GM18519 (cell line): ENCODE measurements around the gene SCT.

Source experiments
- ATAC-seq: cut with Tn5 transposase; IDR thresholded peaks from one replicate; pipeline ENCODE4 v1.9.1; 2021; ENCODE audit warnings: mild to moderate bottlenecking, moderate library complexity; ENCODE audit not compliant: unreplicated experiment, low FRiP score

SCT gene

GRCh38 chr11:612201-612960 is 14.6 kb downstream of the SCT start:
- no peak for ATAC-seq

- ATAC-seq = no peak
Observed at GRCh38 chr11:611001-611996, 15.7 kb downstream of the SCT start.

- ATAC-seq = no peak
Observed at GRCh38 chr11:610146-610801, 16.7 kb downstream of the SCT start.

DNA sequence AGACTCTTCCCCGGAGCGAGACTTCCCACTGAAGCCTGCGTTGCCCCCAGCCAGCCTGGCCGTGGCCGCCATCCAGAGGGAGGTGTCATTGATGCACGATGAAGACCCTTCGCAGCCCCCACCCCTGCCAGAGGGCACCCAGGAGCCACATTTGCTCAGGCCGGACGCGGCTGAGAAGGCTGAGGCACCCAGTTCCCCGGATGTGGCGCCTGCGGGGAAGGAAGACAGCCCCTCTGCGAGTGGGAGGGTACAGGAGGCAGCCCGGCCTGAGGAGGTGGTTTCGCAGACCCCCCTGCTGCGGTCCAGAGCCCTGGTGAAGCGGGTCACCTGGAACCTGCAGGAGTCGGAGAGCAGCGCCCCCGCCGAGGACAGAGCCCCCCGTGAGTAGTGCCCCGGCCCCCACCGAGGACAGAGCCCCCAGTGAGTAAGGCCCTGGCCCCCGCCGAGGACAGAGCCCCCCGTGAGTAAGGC is 17.6 kb downstream of the SCT start:
- ATAC-seq = no peak

GRCh38 chr11:608791-609251 is 18.2 kb downstream of the SCT start:
- no peak for ATAC-seq

DNA sequence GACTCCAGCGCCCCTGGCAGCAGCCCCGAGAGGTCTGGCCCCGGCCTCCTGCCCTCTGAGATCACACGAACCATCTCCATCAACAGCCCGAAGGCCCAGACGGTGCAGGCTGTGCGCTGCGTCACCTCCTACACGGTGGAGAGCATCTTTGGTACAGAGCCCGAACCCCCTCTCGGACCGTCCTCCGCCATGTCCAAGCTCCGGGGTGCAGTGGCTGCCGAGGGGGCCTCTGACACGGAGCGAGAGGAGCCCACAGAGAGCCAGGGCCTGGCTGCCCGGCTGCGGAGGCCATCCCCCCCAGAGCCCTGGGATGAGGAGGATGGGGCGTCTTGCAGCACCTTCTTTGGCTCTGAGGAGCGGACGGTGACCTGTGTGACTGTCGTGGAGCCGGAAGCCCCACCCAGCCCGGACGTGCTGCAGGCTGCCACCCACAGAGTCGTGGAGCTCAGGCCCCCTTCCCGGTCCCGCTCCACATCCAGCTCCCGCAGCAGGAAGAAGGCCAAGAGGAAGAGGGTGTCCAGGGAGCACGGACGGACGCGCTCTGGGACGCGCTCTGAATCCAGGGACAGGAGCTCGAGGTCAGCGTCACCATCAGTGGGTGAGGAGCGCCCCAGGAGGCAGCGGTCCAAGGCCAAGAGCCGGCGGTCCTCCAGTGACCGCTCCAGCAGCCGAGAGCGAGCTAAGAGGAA is 18.9 kb downstream of the SCT start:
- no peak for ATAC-seq

DNA sequence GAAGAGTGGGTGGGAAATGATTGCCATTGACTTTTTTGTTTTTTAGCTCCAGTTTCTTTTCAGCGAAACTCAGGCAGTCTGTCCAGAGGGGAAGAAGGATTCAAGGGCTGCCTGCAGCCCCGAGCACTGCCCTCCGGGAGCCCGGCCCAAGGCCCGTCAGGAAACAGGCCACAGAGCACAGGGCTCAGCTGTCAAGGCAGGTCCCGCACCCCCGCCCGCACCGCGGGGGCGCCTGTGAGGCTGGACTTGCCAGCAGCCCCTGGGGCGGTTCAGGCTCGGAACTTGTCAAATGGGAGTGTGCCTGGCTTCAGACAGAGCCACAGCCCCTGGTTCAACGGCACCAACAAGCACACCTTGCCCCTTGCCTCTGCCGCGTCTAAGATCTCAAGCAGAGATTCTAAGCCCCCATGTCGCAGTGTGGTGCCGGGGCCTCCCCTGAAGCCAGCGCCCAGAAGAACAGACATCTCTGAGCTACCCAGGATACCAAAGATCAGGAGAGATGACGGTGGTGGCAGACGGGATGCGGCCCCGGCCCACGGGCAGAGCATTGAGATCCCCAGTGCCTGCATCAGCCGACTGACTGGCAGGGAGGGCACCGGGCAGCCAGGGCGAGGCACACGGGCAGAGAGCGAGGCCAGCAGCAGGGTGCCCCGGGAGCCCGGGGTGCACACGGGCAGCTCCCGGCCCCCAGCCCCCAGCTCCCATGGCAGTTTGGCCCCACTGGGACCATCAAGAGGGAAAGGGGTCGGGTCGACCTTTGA is 19.8 kb downstream of the SCT start:
- no peak for ATAC-seq

DNA sequence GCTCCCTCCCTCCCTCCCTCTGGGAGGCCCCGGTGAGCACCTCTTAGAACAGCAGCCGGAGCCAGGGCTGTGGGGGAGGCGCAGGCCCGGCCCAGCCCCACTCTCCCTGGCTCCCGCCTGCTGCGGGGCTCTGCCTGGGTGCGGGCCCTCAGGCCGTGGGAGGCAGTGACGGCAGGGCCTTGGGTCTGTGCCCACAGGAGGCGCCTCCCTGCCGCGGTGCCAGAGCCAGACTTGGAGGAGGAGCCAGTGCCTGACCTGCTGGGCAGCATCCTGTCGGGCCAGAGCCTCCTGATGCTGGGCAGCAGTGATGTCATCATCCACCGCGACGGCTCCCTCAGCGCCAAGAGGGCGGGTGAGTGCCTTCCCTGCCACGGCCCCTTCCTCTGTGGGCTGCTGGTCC is 20.7 kb downstream of the SCT start:
- no peak for ATAC-seq

DNA sequence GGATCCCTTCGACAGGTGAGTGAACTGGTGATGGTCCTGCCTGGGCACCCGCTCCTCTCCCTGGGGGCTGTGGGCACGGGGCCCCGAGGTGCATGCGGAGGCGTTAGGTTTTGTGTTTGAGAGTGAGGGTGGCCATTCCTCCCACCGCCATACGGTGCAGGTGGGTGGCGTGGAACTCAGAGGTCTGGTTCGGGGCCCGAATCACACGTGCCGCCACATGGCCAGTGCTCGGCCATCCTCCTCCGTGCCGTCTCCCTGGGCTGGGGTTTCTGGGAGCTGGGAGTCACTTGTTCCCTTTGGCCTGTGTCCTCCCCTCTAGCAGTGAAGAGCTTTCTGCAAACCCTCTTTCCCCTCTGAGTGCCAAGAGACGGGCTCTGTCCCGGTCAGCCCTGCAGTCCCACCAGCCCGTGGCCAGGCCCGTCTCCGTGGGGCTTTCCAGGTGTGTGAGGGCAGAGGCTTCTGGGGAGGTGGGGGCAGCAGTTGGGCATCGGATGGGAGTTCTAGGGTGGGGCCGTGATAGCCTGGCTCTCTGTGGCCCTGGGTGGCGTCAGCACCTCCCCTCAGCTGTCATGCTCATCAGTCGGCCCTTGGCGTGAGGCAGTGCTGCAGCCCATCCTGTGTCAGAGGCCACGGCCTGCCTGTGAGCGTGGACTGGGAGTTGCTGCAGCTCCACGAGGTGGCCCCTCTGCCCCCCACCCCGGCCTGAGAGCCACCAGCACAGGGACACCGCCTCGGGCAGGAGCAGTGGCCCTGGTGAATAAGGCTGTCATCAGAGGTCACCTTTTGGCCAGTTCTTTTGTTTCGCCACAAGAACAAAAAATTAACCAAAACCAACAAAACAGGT is 21.5 kb downstream of the SCT start:
- ATAC-seq = no peak

- no peak for ATAC-seq
Observed at GRCh38 chr11:603154-603553, 23.8 kb downstream of the SCT start.

DNA sequence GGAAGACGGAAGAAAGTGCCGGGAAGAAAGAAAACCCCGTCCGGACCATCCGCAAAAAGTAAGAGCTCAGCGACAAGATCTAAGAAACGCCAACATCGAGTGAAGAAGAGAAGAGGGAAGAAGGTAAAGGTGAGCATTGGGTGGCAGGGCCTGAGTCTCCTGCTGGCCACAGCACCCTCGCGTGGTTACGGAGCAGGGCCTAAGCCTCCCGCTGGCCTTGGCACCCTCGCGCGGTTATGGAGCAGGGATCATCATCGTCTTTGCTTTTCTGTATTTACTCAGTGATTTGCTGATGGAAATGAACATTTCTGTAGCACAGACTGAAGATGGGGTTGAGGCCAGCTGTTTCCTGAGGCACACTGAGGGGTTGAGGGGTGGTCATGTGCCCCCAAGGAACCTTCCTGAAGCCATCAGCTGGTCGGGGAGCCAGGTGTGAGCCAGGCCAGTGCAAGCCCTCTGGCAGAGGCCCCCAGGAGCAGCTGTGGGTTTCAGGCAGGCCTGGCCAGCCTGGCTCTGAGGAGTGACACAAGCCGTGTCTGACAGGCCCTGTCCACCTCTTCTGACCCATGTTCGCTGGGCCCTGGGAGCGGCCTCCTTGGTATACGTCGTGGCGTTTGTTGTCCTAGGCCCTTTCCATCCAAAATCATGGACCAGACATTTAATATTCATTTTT is 25.3 kb downstream of the SCT start:
- ATAC-seq = no peak

DNA sequence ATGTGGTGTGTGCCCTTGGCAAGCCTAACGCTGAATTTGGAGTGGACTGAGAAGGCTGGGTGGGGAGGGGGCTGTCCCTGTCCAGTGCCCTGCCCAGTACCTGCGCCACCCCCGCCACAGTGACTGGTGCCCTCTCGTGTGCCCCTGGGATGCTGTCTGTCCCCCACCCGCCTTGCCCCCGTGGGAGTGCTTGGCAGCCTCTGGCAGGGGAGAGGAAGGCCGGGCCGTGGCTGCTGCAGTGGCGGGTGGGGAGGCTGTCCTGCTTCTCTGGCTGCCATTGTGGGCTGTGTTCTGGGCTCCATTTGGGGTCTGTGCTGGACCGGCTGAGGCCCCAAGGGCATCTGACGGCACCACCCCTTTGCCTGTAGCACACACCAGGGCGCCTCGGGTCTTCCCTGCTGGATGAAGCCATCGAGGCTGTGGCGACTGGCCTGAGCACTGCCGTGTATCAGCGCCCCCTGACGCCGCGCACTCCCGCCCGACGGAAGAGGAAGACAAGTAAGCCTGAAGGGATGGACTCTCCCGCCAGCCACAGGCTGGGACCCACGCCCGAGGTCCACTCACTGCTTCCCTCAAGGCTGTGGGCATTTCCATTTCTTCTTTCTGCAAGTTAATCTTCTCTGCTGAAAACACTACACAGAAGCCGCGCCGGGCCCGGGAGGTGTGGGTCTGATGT is 28.8 kb downstream of the SCT start:
- no peak for ATAC-seq

DNA sequence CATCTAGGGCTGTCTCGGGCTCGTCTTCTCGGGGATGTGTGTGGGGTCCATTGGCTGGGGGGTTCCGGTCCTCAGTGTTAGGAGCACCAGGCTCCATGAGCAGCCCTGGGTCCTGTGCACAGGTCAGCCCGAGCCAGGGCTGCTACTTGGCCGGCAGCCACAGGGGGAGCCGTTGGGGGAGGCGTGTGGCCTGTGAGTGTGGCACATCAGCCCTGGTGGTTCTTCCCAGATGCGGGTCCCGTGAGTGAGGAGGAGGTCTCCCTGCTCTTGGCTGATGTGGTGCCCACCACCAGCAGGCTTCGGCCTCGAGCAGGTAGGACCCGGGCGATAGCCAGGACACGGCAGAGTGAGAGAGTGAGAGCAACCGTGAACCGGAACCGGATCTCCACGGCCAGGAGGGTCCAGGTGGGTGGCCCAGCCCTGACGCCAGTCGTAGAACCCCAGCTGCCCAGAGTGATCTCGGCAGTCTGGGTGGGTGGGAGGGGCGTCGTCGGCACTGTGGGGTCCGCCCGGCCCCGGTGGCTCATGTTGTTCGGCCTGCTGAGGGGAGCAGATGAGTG is 29.7 kb downstream of the SCT start:
- ATAC-seq = no peak

DNA sequence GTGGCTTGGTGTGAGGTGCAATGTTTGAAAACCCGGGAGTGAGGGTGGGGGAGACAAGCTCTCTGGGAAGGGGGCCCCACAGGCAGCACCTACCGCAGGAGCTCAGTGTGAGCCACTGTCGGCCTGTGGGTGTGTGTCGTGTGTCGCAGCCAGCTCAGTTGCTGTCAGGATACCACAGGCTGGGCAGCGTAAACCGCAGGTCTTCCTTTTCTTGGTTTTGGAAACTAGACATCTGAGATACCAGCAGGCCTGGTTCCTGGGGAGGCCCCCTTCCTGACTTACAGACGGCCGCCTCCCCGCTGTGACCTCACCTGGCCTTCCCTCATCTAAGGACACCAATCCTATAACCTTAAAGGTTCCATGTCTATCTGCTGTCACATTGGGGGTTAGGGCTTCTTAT is 30.6 kb downstream of the SCT start:
- no peak for ATAC-seq

- no peak for ATAC-seq
Observed at GRCh38 chr11:595400-595799, 31.6 kb downstream of the SCT start.

GRCh38 chr11:593347-593746 is 33.6 kb downstream of the SCT start:
- ATAC-seq = no peak

DNA sequence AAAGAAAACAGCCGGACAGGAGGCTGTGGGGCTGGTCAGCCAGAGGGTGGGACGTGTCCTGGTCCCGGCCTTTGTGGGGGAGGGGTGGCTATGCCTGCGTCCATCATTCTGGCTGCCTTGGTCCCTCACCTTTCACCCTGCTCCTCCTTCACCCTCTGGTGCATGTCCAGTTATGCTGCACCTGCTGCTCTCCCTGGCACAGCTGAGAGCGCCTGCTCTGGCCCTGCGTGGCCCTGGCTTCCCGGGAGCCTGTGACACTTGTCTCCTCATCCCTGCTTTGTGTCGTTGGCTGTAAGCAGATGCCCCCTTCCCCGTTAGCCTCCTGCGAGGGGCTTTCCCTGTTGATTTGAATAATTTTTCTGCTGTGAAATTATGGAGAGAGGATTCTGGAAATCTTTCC is 34.1 kb downstream of the SCT start:
- no peak for ATAC-seq
